ENCODE results near the gene ANK2. TPM values are rescaled to one million over a fixed set of nuclear protein-coding genes. Genes with fewer than 3 reads are reported as not detected.

ANK2 gene
- total RNA-seq, 2 donors from 2014 or later, result 3.5 to 26.0 TPM

DNA sequence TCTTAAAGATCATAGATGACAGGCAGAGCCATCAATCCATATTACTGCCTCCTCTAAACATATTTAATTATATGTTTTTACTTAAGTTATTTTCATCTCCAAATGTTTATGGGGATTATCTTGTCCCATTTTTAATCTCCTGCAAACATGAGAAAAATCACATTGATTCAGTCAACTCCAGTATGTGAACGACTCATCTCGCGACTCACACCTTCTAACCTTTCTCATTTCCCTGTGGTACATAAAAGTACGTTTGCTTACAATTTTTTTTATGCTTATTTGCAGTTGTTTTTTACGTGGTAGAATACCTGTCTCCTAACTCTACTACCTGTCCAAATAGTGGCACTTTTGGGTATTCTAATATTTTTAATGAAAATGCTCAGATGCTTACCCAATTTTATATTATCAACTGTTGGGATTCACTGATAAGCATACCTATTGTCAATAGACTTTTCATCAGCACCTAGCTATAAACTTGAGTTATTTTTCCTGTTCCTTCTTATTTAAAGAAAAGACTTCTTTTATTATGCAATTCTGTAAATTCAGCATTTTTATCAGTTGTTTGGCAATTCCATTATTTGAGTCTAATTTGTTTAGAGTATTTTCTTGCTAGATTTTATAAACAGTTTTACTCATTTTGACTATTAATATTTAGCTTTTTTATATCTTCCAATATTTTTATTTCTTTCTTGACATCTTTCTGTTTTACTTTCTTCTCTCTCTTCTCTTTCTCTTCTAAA is 276.6 kb downstream of the ANK2 start:
- no peaks in the 10 kb centered on the region for H3K9me3 ChIP-seq
- DNase-seq (ENCODE audit: low spot score), result no peak
- no peaks in the 10 kb centered on the region for H3K4me1 ChIP-seq (replicated peaks)
- H3K4me3 ChIP-seq, result no peak overlapping the region
- TF ChIP-seq POLR2AphosphoS5 (IDR thresholded peaks at IDR 0.05) (no peak), POLR2A (IDR thresholded peaks at IDR 0.05) (no peak)
- TF ChIP-seq, protein P1, sequence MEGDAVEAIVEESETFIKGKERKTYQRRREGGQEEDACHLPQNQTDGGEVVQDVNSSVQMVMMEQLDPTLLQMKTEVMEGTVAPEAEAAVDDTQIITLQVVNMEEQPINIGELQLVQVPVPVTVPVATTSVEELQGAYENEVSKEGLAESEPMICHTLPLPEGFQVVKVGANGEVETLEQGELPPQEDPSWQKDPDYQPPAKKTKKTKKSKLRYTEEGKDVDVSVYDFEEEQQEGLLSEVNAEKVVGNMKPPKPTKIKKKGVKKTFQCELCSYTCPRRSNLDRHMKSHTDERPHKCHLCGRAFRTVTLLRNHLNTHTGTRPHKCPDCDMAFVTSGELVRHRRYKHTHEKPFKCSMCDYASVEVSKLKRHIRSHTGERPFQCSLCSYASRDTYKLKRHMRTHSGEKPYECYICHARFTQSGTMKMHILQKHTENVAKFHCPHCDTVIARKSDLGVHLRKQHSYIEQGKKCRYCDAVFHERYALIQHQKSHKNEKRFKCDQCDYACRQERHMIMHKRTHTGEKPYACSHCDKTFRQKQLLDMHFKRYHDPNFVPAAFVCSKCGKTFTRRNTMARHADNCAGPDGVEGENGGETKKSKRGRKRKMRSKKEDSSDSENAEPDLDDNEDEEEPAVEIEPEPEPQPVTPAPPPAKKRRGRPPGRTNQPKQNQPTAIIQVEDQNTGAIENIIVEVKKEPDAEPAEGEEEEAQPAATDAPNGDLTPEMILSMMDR (IDR thresholded peaks at IDR 0.05), result no peak
- 65% methylated on average over 5 of the region's 5 CpGs for WGBS
- H3K36me3 ChIP-seq, result no peaks in the 10 kb centered on the region
- no peak overlapping the region for H3K27ac ChIP-seq
- intact Hi-C loops (cut with DNase I), result no loop called here
- no peaks in the 10 kb centered on the region for H3K27me3 ChIP-seq (replicated peaks; ENCODE audit: insufficient read depth)

- DNase-seq (ENCODE audit: low spot score), result no peak
- H3K9me3 ChIP-seq, result no peaks in the 10 kb centered on the region
- no peaks in the 10 kb centered on the region for H3K27me3 ChIP-seq (replicated peaks; ENCODE audit: insufficient read depth)
- TF ChIP-seq POLR2AphosphoS5 (IDR thresholded peaks at IDR 0.05) (no peak), POLR2A (IDR thresholded peaks at IDR 0.05) (no peak)
- TF ChIP-seq, protein P1 (IDR thresholded peaks at IDR 0.05), result no peak
- H3K27ac ChIP-seq, result no peak overlapping the region
- 81% methylated on average over 4 of the region's 4 CpGs for WGBS
- no peaks in the 10 kb centered on the region for H3K36me3 ChIP-seq
- intact Hi-C loops (cut with DNase I), result no loop called here
- no peaks in the 10 kb centered on the region for H3K4me1 ChIP-seq (replicated peaks)
- no peak overlapping the region for H3K4me3 ChIP-seq
Observed at GRCh38 chr4:113327494-113327893, 278.0 kb downstream of the ANK2 start.

DNA sequence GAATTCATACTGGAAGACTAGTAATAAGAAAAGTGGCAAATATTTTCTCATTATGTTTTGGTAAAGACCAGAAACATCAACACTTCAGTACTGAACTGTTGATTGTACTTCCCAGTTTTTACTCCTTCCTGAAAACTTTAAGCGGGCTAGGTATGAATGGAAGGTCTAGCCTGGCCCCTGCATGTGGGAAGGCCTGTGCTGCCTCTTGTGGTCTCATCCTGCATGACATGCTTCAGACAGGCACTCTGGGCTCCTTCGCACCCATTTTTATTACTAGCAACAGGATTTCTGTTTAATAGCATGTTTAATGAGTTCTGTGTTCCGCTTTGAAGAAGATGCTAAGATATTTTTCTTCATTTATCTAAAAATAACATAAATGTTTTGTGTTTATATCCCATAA is 279.1 kb downstream of the ANK2 start:
- 95% methylated on average over 3 of the region's 3 CpGs for WGBS
- intact Hi-C loops (cut with DNase I), result no loop called here
- no peaks in the 10 kb centered on the region for H3K9me3 ChIP-seq
- H3K4me1 ChIP-seq (replicated peaks), result no peaks in the 10 kb centered on the region
- TF ChIP-seq POLR2A (IDR thresholded peaks at IDR 0.05), result no peak
- TF ChIP-seq, protein P1 (IDR thresholded peaks at IDR 0.05), result no peak
- no peak for TF ChIP-seq POLR2AphosphoS5 (IDR thresholded peaks at IDR 0.05)
- H3K27me3 ChIP-seq (replicated peaks; ENCODE audit: insufficient read depth), result no peaks in the 10 kb centered on the region
- no peak for DNase-seq (ENCODE audit: low spot score)
- no peak overlapping the region for H3K4me3 ChIP-seq
- H3K27ac ChIP-seq, result no peak overlapping the region
- H3K36me3 ChIP-seq, result no peaks in the 10 kb centered on the region

DNA sequence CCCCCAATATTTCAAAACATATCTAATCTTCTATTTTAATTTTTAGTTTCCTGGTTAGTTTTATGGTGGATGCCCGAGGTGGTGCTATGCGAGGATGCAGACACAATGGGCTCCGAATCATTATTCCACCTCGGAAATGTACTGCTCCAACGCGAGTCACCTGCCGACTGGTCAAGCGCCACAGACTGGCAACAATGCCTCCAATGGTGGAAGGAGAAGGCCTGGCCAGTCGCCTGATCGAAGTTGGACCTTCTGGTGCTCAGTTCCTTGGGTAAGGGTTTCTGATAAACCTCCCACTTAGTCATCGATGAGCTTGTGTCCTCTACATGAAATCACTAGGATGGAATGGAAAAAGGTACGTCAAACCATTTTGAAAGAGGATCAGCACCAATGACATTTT is 280.7 kb downstream of the ANK2 start:
- 95% methylated on average over 12 of the region's 12 CpGs for WGBS
- intact Hi-C loops (cut with DNase I), result no loop called here
- TF ChIP-seq POLR2A (IDR thresholded peaks at IDR 0.05), result no peak
- TF ChIP-seq, protein P1 (IDR thresholded peaks at IDR 0.05), result no peak
- TF ChIP-seq POLR2AphosphoS5 (IDR thresholded peaks at IDR 0.05), result no peak
- no peak overlapping the region for H3K27ac ChIP-seq
- no peak overlapping the region for H3K4me3 ChIP-seq
- H3K27me3 ChIP-seq (replicated peaks; ENCODE audit: insufficient read depth), result no peaks in the 10 kb centered on the region
- DNase-seq (ENCODE audit: low spot score), result no peak
- H3K9me3 ChIP-seq, result no peaks in the 10 kb centered on the region
- no peaks in the 10 kb centered on the region for H3K4me1 ChIP-seq (replicated peaks)
- H3K36me3 ChIP-seq, result no peaks in the 10 kb centered on the region

GRCh38 chr4:113331811-113332210 is 282.4 kb downstream of the ANK2 start:
- no peak overlapping the region for H3K4me3 ChIP-seq
- intact Hi-C loops (cut with DNase I), result no loop called here
- H3K27me3 ChIP-seq (replicated peaks; ENCODE audit: insufficient read depth), result no peaks in the 10 kb centered on the region
- H3K36me3 ChIP-seq, result no peaks in the 10 kb centered on the region
- no peaks in the 10 kb centered on the region for H3K9me3 ChIP-seq
- no peak overlapping the region for H3K27ac ChIP-seq
- 55% methylated on average over 6 of the region's 6 CpGs for WGBS
- no peaks in the 10 kb centered on the region for H3K4me1 ChIP-seq (replicated peaks)
- TF ChIP-seq, protein P1 (IDR thresholded peaks at IDR 0.05), result no peak
- TF ChIP-seq POLR2AphosphoS5 (IDR thresholded peaks at IDR 0.05), result no peak
- TF ChIP-seq POLR2A (IDR thresholded peaks at IDR 0.05), result no peak
- DNase-seq (ENCODE audit: low spot score), result no peak
